GM12878 (cell line): ENCODE measurements around the gene LCP1. TPM values are rescaled to one million over a fixed set of nuclear protein-coding genes. Genes with fewer than 3 reads are reported as not detected.

Experiments used
- CBX3 ChIP-seq: fragments of 200-600 bp; sonication (generic); IDR thresholded peaks from 2 replicates; pipeline ENCODE4 v1.6.1; 2016; ENCODE audit warnings: low read depth, borderline replicate concordance
- CEBPB ChIP-seq, 2 experiments: fragments of 150-350 bp in 1 of 2; IDR thresholded peaks; 2 replicates each; pipeline ENCODE4 v1.6.1; 2012 to 2014; ENCODE audit warnings: low read depth in 2 of 2, low read length in 2 of 2, borderline replicate concordance in 1 of 2, inconsistent platforms in 1 of 2
- CHD4 ChIP-seq: fragments of 200-600 bp; sonication (generic); IDR thresholded peaks from 2 replicates; pipeline ENCODE4 v1.6.1; 2016; ENCODE audit warnings: mild to moderate bottlenecking
- EP300 ChIP-seq, 2 experiments: fragments of 150-350 bp in 1 of 2; IDR thresholded peaks; 2 replicates each; pipeline ENCODE4 v1.6.1; 2011 to 2012; ENCODE audit warnings: low read depth in 2 of 2, low read length in 2 of 2, borderline replicate concordance in 1 of 2, improper control_type of control experiment in 1 of 2, inconsistent platforms in 1 of 2; ENCODE audit not compliant: control insufficient read depth in 1 of 2
- NBN ChIP-seq: fragments of 450-650 bp; IDR thresholded peaks from 2 replicates; pipeline ENCODE4 v1.6.1; 2016
- NFYA ChIP-seq: IDR thresholded peaks from 2 replicates; pipeline ENCODE4 v1.6.1; 2011; ENCODE audit warnings: low read depth, mild to moderate bottlenecking, low read length, improper control_type of control experiment, borderline replicate concordance
- RAD21 ChIP-seq: IDR thresholded peaks from 2 replicates; pipeline ENCODE4 v1.6.1; 2011; ENCODE audit warnings: mild to moderate bottlenecking, low read depth, low read length, moderate library complexity; ENCODE audit not compliant: insufficient read depth
- RFX5 ChIP-seq: IDR thresholded peaks from 2 replicates; pipeline ENCODE4 v1.6.1; 2011; ENCODE audit warnings: low read depth, low read length, improper control_type of control experiment
- ZZZ3 ChIP-seq: IDR thresholded peaks from 2 replicates; pipeline ENCODE4 v1.6.1; 2011; ENCODE audit warnings: low read depth; ENCODE audit not compliant: control insufficient read depth, insufficient read length
- polyA plus RNA-seq, 11 experiments: library from polyadenylated mRNA; depleted of rRNA in 4 of 11; unstranded in 6 of 11; stranded (reverse) in 5 of 11; fragments of >200 nt; fragmentation: Nextera tagmentation in 4 of 11; fragmentation: Illumina TruSeq in 1 of 11; extraction: Ambion mirVana in 4 of 11; extraction: Trizol in 1 of 11; gene quantifications; 1 replicate in 1 of 11; 2 replicates in 10 of 11; pipeline versions ENCODE4 v1.2.1 to v1.2.3, GENCODE V29; 2011 to 2016; ENCODE audit warnings: inconsistent platforms in 2 of 11, missing spikeins in 2 of 11, low read depth in 1 of 11
- total RNA-seq, 4 experiments: library from RNA; depleted of rRNA in 3 of 4; stranded (reverse); fragments of >200 nt in 3 of 4; fragmentation: Illumina TruSeq in 1 of 4; extraction: Trizol in 1 of 4; gene quantifications; 2 replicates each; pipeline versions ENCODE4 v1.2.1 to v1.2.3, GENCODE V29; 2013 to 2021
- TF ChIP-seq, protein P1 (sequence below): IDR thresholded peaks from 2 replicates; pipeline ENCODE4 v1.6.1; 2012; ENCODE audit warnings: mild to moderate bottlenecking, low read depth, low read length
- TF ChIP-seq, protein P2 (sequence below): fragments of 450-650 bp; IDR thresholded peaks from 2 replicates; pipeline ENCODE4 v1.6.1; 2017; ENCODE audit warnings: borderline replicate concordance
- TF ChIP-seq, protein P3 (sequence below): fragments of 450-650 bp; conservative IDR thresholded peaks from 2 replicates; pipeline ENCODE4 v1.6.1; 2017; ENCODE audit warnings: mild to moderate bottlenecking, moderate library complexity
- TF ChIP-seq, protein P4 (sequence below): fragments of 450-650 bp; formaldehyde crosslinking; IDR thresholded peaks from 2 replicates; pipeline ENCODE4 v1.4.0; 2020; ENCODE audit warnings: mild to moderate bottlenecking, moderate library complexity
- TF ChIP-seq, protein P5 (sequence below): IDR thresholded peaks from 2 replicates; pipeline ENCODE4 v1.6.1; 2011; ENCODE audit warnings: borderline replicate concordance, low read depth, mild to moderate bottlenecking, moderate library complexity, low read length; ENCODE audit not compliant: insufficient read depth, poor library complexity, severe bottlenecking
- TF ChIP-seq, protein P6 (sequence below): IDR thresholded peaks from 2 replicates; pipeline ENCODE4 v1.6.1; 2011; ENCODE audit warnings: low read depth, mild to moderate bottlenecking, low read length, moderate library complexity, borderline replicate concordance; ENCODE audit errors: extremely low read depth

Gene LCP1
- total and polyA plus RNA-seq, 10 of the 15 experiments (the other 5 are each of a cell fraction or from before 2014, with no cell fraction given) = 775 to 2,201 (median 1,556) TPM

DNA sequence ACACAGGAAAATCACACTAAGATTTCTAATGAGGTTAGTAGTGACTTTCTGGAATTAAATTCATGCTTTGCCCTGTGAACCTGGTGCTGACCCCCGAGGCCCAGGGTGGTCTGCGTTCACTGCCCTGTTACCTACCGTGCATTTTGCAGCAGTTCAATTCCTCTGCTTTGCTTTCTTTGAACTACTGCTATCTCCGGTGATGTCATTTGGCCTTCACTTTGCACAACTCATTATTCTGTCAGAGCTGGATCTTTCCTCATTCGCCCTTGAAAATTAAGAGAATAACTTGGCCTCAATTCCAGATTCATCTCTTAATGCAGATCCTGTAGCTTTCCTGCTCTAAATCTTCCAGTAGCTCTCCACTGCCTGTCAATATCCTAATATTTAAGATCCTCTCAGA lies 21.0 kb upstream of the LCP1 start (continued):
- TF ChIP-seq, protein P1, sequence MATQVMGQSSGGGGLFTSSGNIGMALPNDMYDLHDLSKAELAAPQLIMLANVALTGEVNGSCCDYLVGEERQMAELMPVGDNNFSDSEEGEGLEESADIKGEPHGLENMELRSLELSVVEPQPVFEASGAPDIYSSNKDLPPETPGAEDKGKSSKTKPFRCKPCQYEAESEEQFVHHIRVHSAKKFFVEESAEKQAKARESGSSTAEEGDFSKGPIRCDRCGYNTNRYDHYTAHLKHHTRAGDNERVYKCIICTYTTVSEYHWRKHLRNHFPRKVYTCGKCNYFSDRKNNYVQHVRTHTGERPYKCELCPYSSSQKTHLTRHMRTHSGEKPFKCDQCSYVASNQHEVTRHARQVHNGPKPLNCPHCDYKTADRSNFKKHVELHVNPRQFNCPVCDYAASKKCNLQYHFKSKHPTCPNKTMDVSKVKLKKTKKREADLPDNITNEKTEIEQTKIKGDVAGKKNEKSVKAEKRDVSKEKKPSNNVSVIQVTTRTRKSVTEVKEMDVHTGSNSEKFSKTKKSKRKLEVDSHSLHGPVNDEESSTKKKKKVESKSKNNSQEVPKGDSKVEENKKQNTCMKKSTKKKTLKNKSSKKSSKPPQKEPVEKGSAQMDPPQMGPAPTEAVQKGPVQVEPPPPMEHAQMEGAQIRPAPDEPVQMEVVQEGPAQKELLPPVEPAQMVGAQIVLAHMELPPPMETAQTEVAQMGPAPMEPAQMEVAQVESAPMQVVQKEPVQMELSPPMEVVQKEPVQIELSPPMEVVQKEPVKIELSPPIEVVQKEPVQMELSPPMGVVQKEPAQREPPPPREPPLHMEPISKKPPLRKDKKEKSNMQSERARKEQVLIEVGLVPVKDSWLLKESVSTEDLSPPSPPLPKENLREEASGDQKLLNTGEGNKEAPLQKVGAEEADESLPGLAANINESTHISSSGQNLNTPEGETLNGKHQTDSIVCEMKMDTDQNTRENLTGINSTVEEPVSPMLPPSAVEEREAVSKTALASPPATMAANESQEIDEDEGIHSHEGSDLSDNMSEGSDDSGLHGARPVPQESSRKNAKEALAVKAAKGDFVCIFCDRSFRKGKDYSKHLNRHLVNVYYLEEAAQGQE = no peak
- no peak for TF ChIP-seq RFX5
- no peak for TF ChIP-seq ZZZ3
- TF ChIP-seq, protein P2, sequence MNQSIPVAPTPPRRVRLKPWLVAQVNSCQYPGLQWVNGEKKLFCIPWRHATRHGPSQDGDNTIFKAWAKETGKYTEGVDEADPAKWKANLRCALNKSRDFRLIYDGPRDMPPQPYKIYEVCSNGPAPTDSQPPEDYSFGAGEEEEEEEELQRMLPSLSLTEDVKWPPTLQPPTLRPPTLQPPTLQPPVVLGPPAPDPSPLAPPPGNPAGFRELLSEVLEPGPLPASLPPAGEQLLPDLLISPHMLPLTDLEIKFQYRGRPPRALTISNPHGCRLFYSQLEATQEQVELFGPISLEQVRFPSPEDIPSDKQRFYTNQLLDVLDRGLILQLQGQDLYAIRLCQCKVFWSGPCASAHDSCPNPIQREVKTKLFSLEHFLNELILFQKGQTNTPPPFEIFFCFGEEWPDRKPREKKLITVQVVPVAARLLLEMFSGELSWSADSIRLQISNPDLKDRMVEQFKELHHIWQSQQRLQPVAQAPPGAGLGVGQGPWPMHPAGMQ = no peak
- TF ChIP-seq, protein P3, sequence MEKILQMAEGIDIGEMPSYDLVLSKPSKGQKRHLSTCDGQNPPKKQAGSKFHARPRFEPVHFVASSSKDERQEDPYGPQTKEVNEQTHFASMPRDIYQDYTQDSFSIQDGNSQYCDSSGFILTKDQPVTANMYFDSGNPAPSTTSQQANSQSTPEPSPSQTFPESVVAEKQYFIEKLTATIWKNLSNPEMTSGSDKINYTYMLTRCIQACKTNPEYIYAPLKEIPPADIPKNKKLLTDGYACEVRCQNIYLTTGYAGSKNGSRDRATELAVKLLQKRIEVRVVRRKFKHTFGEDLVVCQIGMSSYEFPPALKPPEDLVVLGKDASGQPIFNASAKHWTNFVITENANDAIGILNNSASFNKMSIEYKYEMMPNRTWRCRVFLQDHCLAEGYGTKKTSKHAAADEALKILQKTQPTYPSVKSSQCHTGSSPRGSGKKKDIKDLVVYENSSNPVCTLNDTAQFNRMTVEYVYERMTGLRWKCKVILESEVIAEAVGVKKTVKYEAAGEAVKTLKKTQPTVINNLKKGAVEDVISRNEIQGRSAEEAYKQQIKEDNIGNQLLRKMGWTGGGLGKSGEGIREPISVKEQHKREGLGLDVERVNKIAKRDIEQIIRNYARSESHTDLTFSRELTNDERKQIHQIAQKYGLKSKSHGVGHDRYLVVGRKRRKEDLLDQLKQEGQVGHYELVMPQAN = no peak
- TF ChIP-seq, protein P4, sequence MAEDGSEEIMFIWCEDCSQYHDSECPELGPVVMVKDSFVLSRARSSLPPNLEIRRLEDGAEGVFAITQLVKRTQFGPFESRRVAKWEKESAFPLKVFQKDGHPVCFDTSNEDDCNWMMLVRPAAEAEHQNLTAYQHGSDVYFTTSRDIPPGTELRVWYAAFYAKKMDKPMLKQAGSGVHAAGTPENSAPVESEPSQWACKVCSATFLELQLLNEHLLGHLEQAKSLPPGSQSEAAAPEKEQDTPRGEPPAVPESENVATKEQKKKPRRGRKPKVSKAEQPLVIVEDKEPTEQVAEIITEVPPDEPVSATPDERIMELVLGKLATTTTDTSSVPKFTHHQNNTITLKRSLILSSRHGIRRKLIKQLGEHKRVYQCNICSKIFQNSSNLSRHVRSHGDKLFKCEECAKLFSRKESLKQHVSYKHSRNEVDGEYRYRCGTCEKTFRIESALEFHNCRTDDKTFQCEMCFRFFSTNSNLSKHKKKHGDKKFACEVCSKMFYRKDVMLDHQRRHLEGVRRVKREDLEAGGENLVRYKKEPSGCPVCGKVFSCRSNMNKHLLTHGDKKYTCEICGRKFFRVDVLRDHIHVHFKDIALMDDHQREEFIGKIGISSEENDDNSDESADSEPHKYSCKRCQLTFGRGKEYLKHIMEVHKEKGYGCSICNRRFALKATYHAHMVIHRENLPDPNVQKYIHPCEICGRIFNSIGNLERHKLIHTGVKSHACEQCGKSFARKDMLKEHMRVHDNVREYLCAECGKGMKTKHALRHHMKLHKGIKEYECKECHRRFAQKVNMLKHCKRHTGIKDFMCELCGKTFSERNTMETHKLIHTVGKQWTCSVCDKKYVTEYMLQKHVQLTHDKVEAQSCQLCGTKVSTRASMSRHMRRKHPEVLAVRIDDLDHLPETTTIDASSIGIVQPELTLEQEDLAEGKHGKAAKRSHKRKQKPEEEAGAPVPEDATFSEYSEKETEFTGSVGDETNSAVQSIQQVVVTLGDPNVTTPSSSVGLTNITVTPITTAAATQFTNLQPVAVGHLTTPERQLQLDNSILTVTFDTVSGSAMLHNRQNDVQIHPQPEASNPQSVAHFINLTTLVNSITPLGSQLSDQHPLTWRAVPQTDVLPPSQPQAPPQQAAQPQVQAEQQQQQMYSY (CRISPR knock-in tag) = no peak
- no peak for TF ChIP-seq CHD4
- TF ChIP-seq NBN = no peak
- no peak for TF ChIP-seq RAD21
- no peak for TF ChIP-seq CEBPB (IDR thresholded peaks at IDR 0.05; ENCODE audit: borderline replicate concordance in 1 of 2, low read depth in 2 of 2, low read length in 2 of 2)
- no peak for TF ChIP-seq CBX3
- TF ChIP-seq, protein P5, sequence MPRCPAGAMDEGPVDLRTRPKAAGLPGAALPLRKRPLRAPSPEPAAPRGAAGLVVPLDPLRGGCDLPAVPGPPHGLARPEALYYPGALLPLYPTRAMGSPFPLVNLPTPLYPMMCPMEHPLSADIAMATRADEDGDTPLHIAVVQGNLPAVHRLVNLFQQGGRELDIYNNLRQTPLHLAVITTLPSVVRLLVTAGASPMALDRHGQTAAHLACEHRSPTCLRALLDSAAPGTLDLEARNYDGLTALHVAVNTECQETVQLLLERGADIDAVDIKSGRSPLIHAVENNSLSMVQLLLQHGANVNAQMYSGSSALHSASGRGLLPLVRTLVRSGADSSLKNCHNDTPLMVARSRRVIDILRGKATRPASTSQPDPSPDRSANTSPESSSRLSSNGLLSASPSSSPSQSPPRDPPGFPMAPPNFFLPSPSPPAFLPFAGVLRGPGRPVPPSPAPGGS = no peak
- TF ChIP-seq NFYA = no peak
- no peak for TF ChIP-seq EP300 (IDR thresholded peaks at IDR 0.05; ENCODE audit: borderline replicate concordance in 1 of 2, control insufficient read depth in 1 of 2, low read depth in 2 of 2, low read length in 2 of 2)
- TF ChIP-seq, protein P6, sequence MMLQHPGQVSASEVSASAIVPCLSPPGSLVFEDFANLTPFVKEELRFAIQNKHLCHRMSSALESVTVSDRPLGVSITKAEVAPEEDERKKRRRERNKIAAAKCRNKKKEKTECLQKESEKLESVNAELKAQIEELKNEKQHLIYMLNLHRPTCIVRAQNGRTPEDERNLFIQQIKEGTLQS = no peak
- TF ChIP-seq, all 136 proteins: peak for 0
